GM12801 (cell line): Measurements from ENCODE around the gene LRP5.

Source experiments
- TF ChIP-seq, protein P1 (sequence below): IDR thresholded peaks from one replicate; pipeline ENCODE4 v1.5.1; 2011; ENCODE audit warnings: control low read depth; ENCODE audit not compliant: insufficient read length; ENCODE audit errors: extremely low read depth

Gene LRP5

DNA sequence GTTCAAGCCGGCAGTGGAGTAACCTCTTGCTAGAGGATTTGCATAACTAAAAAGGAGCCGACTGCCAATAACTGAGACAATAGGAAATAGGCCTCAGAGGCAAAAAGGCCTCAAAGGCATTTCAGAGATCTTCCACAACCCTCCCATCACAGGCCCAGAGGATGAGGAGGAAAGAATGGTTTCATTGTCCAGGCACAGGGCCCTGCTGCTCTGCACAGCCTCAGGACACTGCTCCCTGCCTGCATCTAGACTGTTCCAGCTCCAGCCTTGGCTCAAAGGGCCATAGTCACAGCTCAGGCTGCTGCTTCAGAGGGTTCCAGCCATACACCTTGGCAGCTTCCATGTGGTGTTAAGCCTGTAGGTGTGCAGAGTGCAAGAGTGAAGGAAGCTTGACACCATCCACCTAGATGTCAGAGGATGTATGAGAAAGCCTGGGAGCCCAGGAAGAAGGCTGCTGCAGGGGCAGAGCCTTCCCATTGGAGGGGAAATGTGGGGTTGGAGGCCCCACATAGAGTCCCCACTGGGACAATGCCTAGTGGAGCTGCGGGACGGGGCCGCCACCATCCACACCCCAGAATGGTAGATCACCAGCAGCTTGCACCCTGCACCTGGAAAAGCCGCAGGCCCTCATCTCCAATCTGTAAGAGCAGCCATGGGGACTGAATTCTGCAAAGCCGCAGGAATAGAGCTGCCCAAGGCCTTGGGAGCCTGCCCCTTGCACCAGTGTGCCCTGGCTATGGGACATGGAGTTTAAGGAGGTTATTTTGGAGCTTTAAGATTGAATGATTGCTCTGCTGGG, 8.2 kb upstream of the LRP5 start:
- TF ChIP-seq, protein P1, sequence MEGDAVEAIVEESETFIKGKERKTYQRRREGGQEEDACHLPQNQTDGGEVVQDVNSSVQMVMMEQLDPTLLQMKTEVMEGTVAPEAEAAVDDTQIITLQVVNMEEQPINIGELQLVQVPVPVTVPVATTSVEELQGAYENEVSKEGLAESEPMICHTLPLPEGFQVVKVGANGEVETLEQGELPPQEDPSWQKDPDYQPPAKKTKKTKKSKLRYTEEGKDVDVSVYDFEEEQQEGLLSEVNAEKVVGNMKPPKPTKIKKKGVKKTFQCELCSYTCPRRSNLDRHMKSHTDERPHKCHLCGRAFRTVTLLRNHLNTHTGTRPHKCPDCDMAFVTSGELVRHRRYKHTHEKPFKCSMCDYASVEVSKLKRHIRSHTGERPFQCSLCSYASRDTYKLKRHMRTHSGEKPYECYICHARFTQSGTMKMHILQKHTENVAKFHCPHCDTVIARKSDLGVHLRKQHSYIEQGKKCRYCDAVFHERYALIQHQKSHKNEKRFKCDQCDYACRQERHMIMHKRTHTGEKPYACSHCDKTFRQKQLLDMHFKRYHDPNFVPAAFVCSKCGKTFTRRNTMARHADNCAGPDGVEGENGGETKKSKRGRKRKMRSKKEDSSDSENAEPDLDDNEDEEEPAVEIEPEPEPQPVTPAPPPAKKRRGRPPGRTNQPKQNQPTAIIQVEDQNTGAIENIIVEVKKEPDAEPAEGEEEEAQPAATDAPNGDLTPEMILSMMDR: no peak

DNA sequence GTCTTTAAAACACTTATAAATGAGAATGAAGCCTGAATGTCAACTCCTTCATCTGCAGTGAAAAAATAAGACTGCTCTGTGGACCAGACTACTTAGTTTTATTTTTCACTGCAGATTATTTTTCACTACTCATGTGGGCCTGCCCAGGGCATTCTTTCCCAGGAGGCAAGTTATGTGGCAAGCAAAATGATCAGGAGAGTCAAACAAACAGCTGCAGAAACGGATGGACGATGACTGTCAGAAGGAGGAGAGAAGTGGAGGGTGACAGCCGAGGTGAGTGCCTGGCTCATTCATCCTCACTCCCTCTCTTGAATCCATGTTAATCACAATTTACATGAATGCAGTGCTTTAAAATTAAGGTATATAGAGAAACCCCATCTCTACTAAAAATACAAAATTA, 5.8 kb upstream of the LRP5 start:
- TF ChIP-seq, protein P1: no peak

DNA sequence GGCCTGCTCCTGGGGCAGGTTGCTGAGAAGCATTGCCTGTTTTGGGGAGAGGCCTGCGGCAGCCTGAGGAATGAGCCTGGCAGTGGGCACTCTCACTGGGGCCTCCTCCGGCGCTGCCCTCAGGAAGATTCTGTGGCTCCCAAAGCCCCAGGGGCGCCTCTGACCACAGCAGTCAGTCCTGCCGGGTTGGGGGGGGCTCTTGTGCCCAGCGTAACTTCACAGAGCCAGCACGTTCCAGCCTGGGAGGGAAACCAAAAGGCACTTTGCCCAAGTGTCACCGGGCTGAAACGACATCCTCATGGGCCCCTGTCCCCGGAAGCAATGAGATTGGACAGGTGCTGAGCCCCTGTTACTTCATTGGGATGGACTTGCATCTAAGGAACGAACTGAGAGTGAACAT, 4.3 kb upstream of the LRP5 start:
- TF ChIP-seq, protein P1: no peak

DNA sequence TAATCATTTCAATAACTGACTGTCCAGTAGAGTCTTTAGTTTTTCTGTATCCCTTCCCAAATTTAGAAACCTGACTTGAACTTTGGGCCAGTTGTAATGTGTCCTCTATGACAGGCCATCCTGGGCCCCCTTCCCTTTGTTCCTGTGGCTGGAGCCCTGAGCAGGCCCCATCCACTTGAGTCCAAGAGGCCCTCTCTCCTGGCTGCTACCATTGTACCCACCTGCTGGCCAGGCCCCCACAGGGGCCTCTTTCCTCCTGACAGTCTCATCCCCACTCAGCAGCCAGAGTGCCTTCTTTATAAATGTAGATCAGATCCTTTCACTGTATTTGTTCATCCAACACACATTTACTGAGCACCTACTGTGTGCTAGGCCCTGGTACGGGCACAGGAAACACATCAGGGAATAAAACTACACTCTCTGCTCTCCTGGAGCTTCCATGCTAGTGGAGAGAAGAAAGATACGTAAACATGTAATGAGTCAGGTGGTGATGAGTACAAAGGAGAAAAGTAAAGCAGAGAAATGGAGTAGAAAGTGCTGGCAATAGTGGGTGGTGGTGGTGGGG, 2.7 kb upstream of the LRP5 start:
- TF ChIP-seq, protein P1: no peak

DNA sequence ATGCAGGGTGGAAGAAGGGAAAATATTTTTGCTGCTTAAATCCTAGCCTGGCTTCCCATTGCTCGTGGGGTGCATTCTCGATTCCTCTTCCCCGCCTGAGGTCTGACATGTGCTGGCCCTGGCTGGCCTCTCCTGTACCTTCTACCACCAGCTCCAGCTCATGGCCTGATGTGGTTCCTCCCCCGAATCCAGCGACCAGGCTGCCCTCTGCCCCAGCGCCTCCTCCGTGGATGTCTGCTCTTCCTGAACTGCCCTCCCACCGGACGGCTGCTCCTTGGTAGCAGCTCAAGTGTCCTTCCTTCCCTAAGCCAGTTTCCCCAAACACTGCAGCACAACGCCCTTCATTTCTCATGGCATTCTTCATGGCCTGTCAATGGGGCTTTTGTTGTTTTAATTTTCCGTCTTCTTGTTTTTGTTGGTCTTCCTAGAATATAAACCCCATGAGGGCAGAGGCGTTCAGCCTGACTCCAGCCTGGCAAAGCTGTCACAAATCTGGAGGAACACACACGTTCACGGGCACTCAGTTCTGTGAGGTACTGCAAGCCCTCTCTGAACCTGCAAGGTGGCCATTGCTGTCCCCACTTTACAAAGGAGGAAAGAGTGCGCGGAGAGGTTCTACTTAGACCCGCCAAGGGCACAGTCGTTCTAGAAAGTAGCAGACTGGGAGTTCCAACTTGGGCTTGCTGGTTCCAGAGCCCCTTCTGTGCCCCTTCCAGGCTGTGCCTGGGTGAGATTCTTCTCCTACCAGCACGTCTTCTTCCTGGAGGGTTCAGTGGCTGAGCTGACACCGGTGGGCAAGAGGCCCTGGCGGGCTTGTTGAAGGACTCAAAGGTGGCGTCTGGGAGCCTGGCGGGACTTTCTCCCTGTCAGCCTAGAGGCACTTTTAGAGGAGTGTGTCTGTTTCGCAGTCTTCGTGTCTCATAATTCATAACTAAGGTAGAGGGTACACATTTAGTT, 953 bp upstream of the LRP5 start:
- TF ChIP-seq, protein P1: no peak

DNA sequence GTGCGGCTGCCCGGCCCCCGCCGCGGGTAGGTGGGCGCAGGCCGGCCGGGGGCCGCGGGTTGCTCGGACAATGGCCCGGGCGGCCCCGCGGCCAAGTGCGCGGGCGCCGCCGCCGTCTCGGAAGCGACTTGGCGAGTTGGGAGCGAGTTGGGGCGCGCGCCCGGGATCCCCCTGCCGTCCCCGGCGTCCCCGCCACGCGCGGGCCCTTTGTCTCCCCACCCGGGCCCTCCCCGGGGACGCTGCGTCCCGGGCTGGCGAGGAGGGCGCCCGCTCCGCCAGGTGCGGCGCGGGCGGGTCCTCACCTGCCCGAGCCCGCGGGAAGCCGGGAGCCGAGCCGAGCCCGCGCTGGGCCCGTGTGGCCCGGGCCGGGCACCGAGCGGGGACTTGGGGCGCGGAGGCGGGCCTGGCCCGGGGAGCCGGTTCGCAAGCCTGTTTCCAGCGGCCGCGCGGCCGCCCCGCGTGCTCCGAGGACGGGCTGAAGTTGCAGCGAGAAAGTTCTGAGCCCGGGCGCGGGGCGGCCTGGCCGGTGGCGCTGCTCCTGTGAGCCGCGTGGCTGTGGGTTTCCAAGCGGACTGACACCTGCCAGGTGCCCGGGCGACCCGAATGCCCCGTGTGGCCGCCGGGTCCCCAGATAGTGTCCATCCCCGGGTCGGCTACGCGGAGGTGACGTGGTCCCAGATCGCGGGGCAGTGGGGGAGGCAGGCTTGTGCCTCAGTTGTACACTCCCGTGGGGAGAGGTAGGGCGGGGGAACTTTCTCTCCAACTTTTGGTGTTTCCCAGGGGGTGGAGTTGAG, 586 bp downstream of the LRP5 start:
- TF ChIP-seq, protein P1: no peak
